Thoracic aorta (tissue), 2 donors: ENCODE measurements around the gene SS18. TPM values are rescaled to one million over a fixed set of nuclear protein-coding genes. Genes with fewer than 3 reads are reported as not detected.
"Not testable (repeated sequence)": the region's sequence is repeated elsewhere in the genome, so short reads cannot be mapped to it uniquely, and the experiment has no call there.

Experiments
- ATAC-seq: fragments of 150-250 bp; one replicate; pipeline ENCODE4 v1.8.0; 2017; ENCODE audit warnings: low read depth; ENCODE audit not compliant: insufficient number of reproducible peaks, low FRiP score
- DNase-seq: peaks from one replicate; pipeline ENCODE4 v3.0.0-alpha.2; 2020; ENCODE audit warnings: low spot score
- H3K27ac ChIP-seq, 2 donors: fragments of 200-600 bp; sonication (generic); 1 replicate in 1 of 2; 2 replicates in 1 of 2; pipeline ENCODE4 v1.5.1; 2016; ENCODE audit warnings: mild to moderate bottlenecking in 2 of 2, moderate library complexity in 2 of 2
- H3K27me3 ChIP-seq: fragments of 200-600 bp; sonication (generic); replicated peaks from 2 replicates; pipeline ENCODE4 v1.6.0; 2016; ENCODE audit warnings: mild to moderate bottlenecking; ENCODE audit not compliant: insufficient read depth
- H3K36me3 ChIP-seq: fragments of 200-600 bp; sonication (generic); one replicate; pipeline ENCODE4 v1.5.1; 2016
- H3K4me1 ChIP-seq, 2 donors: fragments of 200-600 bp; sonication (generic); 1 replicate in 1 of 2; 2 replicates in 1 of 2; pipeline versions ENCODE4 v1.5.1 to v1.6.0; 2016; ENCODE audit warnings: low read depth in 2 of 2, mild to moderate bottlenecking in 1 of 2; ENCODE audit not compliant: control insufficient read depth in 1 of 2
- H3K4me3 ChIP-seq: fragments of 200-600 bp; sonication (generic); 2 replicates; pipeline ENCODE4 v1.5.1; 2016; ENCODE audit warnings: mild to moderate bottlenecking
- H3K9me3 ChIP-seq: fragments of 200-600 bp; sonication (generic); 2 replicates; pipeline ENCODE4 v1.5.1; 2016
- CTCF ChIP-seq: fragments of 200-600 bp; sonication (generic); IDR thresholded peaks from one replicate; pipeline ENCODE4 v1.5.1; 2019; ENCODE audit warnings: antibody characterized with exemption
- total RNA-seq, 2 donors: library from RNA; depleted of rRNA; stranded (reverse); fragments of >200 nt; gene quantifications; one replicate each; pipeline versions ENCODE4 v1.1.0 to v1.2.3, GENCODE V29; 2016

SS18 gene
- total RNA-seq, 2 donors from 2014 or later: 85.0 to 118 TPM

- H3K27me3 ChIP-seq: no peaks in the 10 kb centered on the region
- H3K27ac ChIP-seq: no peak overlapping the region
- no peak for ATAC-seq
- no peak for DNase-seq
- H3K9me3 ChIP-seq: no peaks in the 10 kb centered on the region
- H3K36me3 ChIP-seq: no peaks in the 10 kb centered on the region
- TF ChIP-seq CTCF: no peak
- no peaks in the 10 kb centered on the region for H3K4me1 ChIP-seq
- H3K4me3 ChIP-seq: no peak overlapping the region
Observed at GRCh38 chr18:26127786-26128185, 37.4 kb upstream of the SS18 start.

- H3K36me3 ChIP-seq, H3K27me3 ChIP-seq, H3K9me3 ChIP-seq, H3K4me3 ChIP-seq, DNase-seq, ATAC-seq, H3K27ac ChIP-seq, H3K4me1 ChIP-seq: not testable (repeated sequence)
Observed at GRCh38 chr18:26121994-26122393, 31.6 kb upstream of the SS18 start.

- no peaks in the 10 kb centered on the region for H3K27me3 ChIP-seq
- DNase-seq (no peak), ATAC-seq (no peak)
- TF ChIP-seq CTCF: no peak
- H3K4me3 ChIP-seq: no peak overlapping the region
- no peaks in the 10 kb centered on the region for H3K4me1 ChIP-seq
- H3K27ac ChIP-seq: no peak overlapping the region
- H3K9me3 ChIP-seq: no peaks in the 10 kb centered on the region
- H3K36me3 ChIP-seq: no peaks in the 10 kb centered on the region
Observed at GRCh38 chr18:26121476-26121875, 31.1 kb upstream of the SS18 start.

GRCh38 chr18:26119246-26119645, 28.8 kb upstream of the SS18 start:
- ATAC-seq: no peak
- DNase-seq: no peak
- H3K27me3 ChIP-seq: no peaks in the 10 kb centered on the region
- TF ChIP-seq CTCF: no peak
- no peak overlapping the region for H3K4me3 ChIP-seq
- H3K4me1 ChIP-seq: no peaks in the 10 kb centered on the region
- no peak overlapping the region for H3K27ac ChIP-seq
- no peaks in the 10 kb centered on the region for H3K9me3 ChIP-seq
- H3K36me3 ChIP-seq: no peaks in the 10 kb centered on the region

GRCh38 chr18:26104035-26104434, 13.6 kb upstream of the SS18 start:
- H3K36me3 ChIP-seq: no peaks in the 10 kb centered on the region
- H3K9me3 ChIP-seq: no peaks in the 10 kb centered on the region
- TF ChIP-seq CTCF: no peak
- DNase-seq: no peak
- H3K4me1 ChIP-seq: no peaks in the 10 kb centered on the region
- H3K27ac ChIP-seq: no peak overlapping the region
- no peak for ATAC-seq
- no peak overlapping the region for H3K4me3 ChIP-seq
- no peaks in the 10 kb centered on the region for H3K27me3 ChIP-seq

- Histone ChIP-seq H3K36me3 (no peaks in the 10 kb centered on the region), H3K9me3 (no peaks in the 10 kb centered on the region), H3K4me3 (no peak overlapping the region), H3K27me3 (no peaks in the 10 kb centered on the region), H3K27ac (no peak overlapping the region), H3K4me1 (no peaks in the 10 kb centered on the region)
- TF ChIP-seq CTCF: no peak
- DNase-seq (no peak), ATAC-seq (no peak)
Observed at GRCh38 chr18:26103579-26103978, 13.2 kb upstream of the SS18 start.
